ENCODE results near the gene CNIH2. TPM values are rescaled to one million over a fixed set of nuclear protein-coding genes. Genes with fewer than 3 reads are reported as not detected.

CNIH2 gene
- total and polyA plus RNA-seq, 2 of the 13 experiments (the other 11 are each of a cell fraction or from before 2014, with no cell fraction given) = 0.60 to 0.69 TPM

DNA sequence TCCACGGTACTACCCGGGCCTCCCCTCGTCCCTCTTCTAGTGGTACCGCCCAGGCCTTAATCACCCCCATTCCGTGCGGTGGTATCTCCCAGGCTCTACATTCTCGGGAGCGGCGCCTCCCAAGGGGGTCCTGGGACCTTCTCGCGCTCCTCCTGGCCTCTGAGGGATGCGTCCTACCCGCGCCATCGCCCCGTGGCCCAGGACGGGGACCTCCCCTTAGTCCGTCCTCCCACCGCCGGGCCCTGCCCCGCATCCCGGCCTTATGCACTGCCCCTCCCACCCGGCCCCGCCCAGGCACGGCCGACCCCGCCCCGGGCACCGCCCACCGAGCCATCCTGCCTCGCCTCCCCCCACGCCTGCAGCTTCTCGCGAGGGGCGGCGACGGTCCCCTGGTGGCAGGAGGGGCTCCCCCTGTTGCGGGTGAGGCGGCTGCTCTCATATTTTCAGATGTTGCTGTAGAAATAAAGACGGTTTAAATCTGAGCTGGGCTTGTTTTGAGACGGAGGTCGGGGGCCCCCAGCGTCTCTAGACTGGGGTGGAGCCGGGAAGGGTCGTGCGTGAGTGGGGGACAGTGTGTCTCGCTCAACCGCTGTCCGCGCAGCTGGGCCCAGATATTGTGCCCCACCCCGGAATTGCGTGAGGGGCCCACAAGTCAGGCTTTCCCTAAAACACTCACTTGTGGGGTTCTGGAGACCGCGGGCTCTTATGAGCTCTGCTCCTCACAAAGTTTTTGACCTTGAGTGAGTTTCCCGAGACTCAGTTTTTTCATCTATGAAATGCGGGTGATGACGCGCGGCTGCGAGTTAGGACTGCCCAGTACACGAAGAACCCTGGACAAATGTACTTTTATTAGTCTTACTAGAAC lies 10.4 kb upstream of the CNIH2 start (continued):
- TF ChIP-seq ZNF451 (CRISPR knock-in tag; IDR thresholded peaks at IDR 0.05) = no peak
- TF ChIP-seq SNRNP70 (IDR thresholded peaks at IDR 0.05; ENCODE audit: low read depth, low read length) = no peak
- TF ChIP-seq ZNF17 (CRISPR knock-in tag; IDR thresholded peaks at IDR 0.05) = no peak
- TF ChIP-seq ZNF660 (CRISPR knock-in tag; IDR thresholded peaks at IDR 0.05; ENCODE audit: borderline replicate concordance, low read depth) = no peak
- TF ChIP-seq PHF8 (CRISPR knock-in tag; IDR thresholded peaks at IDR 0.05) = peak; percentile 35
- TF ChIP-seq, protein P1, sequence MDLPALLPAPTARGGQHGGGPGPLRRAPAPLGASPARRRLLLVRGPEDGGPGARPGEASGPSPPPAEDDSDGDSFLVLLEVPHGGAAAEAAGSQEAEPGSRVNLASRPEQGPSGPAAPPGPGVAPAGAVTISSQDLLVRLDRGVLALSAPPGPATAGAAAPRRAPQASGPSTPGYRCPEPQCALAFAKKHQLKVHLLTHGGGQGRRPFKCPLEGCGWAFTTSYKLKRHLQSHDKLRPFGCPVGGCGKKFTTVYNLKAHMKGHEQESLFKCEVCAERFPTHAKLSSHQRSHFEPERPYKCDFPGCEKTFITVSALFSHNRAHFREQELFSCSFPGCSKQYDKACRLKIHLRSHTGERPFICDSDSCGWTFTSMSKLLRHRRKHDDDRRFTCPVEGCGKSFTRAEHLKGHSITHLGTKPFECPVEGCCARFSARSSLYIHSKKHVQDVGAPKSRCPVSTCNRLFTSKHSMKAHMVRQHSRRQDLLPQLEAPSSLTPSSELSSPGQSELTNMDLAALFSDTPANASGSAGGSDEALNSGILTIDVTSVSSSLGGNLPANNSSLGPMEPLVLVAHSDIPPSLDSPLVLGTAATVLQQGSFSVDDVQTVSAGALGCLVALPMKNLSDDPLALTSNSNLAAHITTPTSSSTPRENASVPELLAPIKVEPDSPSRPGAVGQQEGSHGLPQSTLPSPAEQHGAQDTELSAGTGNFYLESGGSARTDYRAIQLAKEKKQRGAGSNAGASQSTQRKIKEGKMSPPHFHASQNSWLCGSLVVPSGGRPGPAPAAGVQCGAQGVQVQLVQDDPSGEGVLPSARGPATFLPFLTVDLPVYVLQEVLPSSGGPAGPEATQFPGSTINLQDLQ (CRISPR knock-in tag; IDR thresholded peaks at IDR 0.05) = no peak
- no peak for TF ChIP-seq SOX5 (CRISPR knock-in tag; IDR thresholded peaks at IDR 0.05; ENCODE audit: borderline replicate concordance)
- no peak for TF ChIP-seq NR2F6 (IDR thresholded peaks at IDR 0.05)
- TF ChIP-seq NR2F6 (CRISPR knock-in tag; IDR thresholded peaks at IDR 0.05) = no peak; the same call in 1 of the 2 replicates
- TF ChIP-seq SP1 (IDR thresholded peaks at IDR 0.05) = no peak
- peak; percentile 83 for TF ChIP-seq SP1 (CRISPR knock-in tag; IDR thresholded peaks at IDR 0.05)
- TF ChIP-seq MTF2 (CRISPR knock-in tag; IDR thresholded peaks at IDR 0.05; ENCODE audit: borderline replicate concordance) = no peak
- no peak for TF ChIP-seq ZFAT (CRISPR knock-in tag; conservative IDR thresholded peaks at IDR 0.05)
- 0 out of 2 replicates have a peak, but pooled peaks have one; percentile 31 for TF ChIP-seq BHLHE40 (IDR thresholded peaks at IDR 0.05; ENCODE audit: low read length)
- TF ChIP-seq ZNF484 (CRISPR knock-in tag; IDR thresholded peaks at IDR 0.05; ENCODE audit: borderline replicate concordance, low read depth) = no peak
- TF ChIP-seq SIN3A (IDR thresholded peaks at IDR 0.05; ENCODE audit: borderline replicate concordance, low read depth, low read length) = peak; percentile 42; the same call in 1 of the 2 replicates
- no peak for TF ChIP-seq SRSF9 (IDR thresholded peaks at IDR 0.05; ENCODE audit: borderline replicate concordance, insufficient read depth, low read depth, low read length, poor library complexity, severe bottlenecking)
- TF ChIP-seq RBAK (CRISPR knock-in tag; IDR thresholded peaks at IDR 0.05) = no peak
- no peak for TF ChIP-seq MTA1 (CRISPR knock-in tag; IDR thresholded peaks at IDR 0.05; ENCODE audit: borderline replicate concordance)
- TF ChIP-seq ZBTB21 (CRISPR knock-in tag; IDR thresholded peaks at IDR 0.05) = no peak
- TF ChIP-seq, protein P2, sequence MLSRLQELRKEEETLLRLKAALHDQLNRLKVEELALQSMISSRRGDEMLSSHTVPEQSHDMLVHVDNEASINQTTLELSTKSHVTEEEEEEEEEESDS (CRISPR knock-in tag; IDR thresholded peaks at IDR 0.05; ENCODE audit: borderline replicate concordance) = no peak
- peak; percentile 32; the same call in 1 of the 2 replicates for TF ChIP-seq ZNF136 (CRISPR knock-in tag; IDR thresholded peaks at IDR 0.05; ENCODE audit: low read depth)
- TF ChIP-seq ZNF776 (CRISPR knock-in tag; IDR thresholded peaks at IDR 0.05) = peak; percentile 48; the same call in 1 of the 2 replicates
- TF ChIP-seq, protein P3, sequence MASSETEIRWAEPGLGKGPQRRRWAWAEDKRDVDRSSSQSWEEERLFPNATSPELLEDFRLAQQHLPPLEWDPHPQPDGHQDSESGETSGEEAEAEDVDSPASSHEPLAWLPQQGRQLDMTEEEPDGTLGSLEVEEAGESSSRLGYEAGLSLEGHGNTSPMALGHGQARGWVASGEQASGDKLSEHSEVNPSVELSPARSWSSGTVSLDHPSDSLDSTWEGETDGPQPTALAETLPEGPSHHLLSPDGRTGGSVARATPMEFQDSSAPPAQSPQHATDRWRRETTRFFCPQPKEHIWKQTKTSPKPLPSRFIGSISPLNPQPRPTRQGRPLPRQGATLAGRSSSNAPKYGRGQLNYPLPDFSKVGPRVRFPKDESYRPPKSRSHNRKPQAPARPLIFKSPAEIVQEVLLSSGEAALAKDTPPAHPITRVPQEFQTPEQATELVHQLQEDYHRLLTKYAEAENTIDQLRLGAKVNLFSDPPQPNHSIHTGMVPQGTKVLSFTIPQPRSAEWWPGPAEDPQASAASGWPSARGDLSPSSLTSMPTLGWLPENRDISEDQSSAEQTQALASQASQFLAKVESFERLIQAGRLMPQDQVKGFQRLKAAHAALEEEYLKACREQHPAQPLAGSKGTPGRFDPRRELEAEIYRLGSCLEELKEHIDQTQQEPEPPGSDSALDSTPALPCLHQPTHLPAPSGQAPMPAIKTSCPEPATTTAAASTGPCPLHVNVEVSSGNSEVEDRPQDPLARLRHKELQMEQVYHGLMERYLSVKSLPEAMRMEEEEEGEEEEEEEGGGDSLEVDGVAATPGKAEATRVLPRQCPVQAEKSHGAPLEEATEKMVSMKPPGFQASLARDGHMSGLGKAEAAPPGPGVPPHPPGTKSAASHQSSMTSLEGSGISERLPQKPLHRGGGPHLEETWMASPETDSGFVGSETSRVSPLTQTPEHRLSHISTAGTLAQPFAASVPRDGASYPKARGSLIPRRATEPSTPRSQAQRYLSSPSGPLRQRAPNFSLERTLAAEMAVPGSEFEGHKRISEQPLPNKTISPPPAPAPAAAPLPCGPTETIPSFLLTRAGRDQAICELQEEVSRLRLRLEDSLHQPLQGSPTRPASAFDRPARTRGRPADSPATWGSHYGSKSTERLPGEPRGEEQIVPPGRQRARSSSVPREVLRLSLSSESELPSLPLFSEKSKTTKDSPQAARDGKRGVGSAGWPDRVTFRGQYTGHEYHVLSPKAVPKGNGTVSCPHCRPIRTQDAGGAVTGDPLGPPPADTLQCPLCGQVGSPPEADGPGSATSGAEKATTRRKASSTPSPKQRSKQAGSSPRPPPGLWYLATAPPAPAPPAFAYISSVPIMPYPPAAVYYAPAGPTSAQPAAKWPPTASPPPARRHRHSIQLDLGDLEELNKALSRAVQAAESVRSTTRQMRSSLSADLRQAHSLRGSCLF (CRISPR knock-in tag; IDR thresholded peaks at IDR 0.05; ENCODE audit: borderline replicate concordance) = no peak

Measured in HepG2 (cell line).